ENCODE data around the gene GCNT4. TPM values are rescaled to one million over a fixed set of nuclear protein-coding genes. Genes with fewer than 3 reads are reported as not detected.

GCNT4 gene
- total RNA-seq, 1 experiment from 2014 or later, result 4.5 TPM

DNA sequence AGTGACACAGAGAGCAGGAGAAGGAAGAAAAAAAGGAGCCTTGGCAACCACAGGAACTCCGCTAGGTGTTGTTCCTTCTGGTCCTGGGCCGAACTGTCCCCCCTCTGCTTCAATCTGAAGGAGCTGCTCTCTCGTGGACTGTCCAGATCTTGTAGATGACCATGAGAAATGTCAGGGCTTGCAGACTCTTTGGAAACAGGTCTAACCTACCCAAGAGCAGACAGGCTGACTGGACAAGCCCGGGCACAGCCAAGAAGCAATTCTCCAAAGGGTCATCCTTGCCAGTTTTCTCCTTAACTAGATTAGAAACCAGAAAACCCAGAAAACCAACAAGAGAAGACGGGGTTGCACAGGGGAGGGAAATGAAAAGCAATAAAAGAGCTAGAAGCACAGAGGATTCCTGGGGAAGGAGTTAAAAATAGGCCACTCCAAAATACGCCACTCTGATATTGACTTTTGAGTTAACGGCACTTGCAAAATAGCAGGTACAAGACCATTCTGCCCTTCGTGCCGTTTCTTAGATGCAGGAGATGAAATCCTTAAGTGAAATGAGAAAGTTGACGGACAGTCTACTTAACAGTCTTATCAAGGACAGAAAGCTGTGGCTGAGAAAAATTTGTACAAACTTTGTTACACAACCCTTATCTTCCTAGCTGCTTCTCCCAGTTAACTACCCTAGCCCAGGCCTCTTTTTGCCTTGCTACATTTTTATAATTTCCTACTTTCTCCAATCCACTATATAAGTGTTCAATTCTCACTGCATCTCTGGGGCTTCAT, 5.8 kb downstream of the GCNT4 start:
- Mint-ChIP-seq H3K36me3 (ENCODE audit: insufficient read depth, unreplicated experiment) (peaks cover 9% of the 10 kb centered on the region), H3K27me3 (ENCODE audit: unreplicated experiment) (no peaks in the 10 kb centered on the region), H3K4me1 (ENCODE audit: low read depth, unreplicated experiment) (peaks cover 59% of the 10 kb centered on the region), H3K4me3 (ENCODE audit: low read depth, unreplicated experiment) (no peak overlapping the region), H3K9me3 (ENCODE audit: low read depth, unreplicated experiment) (no peaks in the 10 kb centered on the region), H3K27ac (ENCODE audit: unreplicated experiment) (no peak overlapping the region)
- no peak for DNase-seq
- TF ChIP-seq, protein P1, sequence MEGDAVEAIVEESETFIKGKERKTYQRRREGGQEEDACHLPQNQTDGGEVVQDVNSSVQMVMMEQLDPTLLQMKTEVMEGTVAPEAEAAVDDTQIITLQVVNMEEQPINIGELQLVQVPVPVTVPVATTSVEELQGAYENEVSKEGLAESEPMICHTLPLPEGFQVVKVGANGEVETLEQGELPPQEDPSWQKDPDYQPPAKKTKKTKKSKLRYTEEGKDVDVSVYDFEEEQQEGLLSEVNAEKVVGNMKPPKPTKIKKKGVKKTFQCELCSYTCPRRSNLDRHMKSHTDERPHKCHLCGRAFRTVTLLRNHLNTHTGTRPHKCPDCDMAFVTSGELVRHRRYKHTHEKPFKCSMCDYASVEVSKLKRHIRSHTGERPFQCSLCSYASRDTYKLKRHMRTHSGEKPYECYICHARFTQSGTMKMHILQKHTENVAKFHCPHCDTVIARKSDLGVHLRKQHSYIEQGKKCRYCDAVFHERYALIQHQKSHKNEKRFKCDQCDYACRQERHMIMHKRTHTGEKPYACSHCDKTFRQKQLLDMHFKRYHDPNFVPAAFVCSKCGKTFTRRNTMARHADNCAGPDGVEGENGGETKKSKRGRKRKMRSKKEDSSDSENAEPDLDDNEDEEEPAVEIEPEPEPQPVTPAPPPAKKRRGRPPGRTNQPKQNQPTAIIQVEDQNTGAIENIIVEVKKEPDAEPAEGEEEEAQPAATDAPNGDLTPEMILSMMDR (IDR thresholded peaks at IDR 0.05; ENCODE audit: unreplicated experiment), result no peak
- no TSS peak for BruUV-seq (replicated peaks)
- intact Hi-C loops (cut with micrococcal nuclease; ENCODE audit: unreplicated experiment), result no loop called here
- CTCF ChIA-PET, result interaction anchor here (0.6 kb wide), 1 partner anchor 121 kb away, joined by 8 read pairs; no protein-coding TSS in a partner anchor

DNA sequence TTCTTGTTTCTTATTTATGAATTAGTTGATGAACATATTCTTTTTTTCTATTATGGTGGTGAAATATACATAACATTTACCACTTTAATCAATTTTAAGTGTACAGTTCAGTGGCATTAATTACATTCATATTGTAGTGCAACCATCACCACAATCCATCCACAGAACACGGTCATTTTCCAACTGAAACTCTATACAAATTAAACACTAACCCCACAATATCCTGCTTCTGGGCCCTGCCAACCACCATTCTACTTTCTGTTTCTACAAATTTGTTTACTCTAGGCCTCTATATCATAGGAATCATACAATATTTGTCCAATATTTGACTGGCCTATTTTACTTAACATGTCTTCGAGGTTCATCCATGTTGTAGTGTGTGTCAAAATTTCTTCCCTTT, 7.3 kb downstream of the GCNT4 start:
- Mint-ChIP-seq H3K4me1 (ENCODE audit: low read depth, unreplicated experiment) (peaks cover 59% of the 10 kb centered on the region), H3K9me3 (ENCODE audit: low read depth, unreplicated experiment) (peaks cover 3% of the 10 kb centered on the region), H3K27ac (ENCODE audit: unreplicated experiment) (no peak overlapping the region), H3K27me3 (ENCODE audit: unreplicated experiment) (no peaks in the 10 kb centered on the region), H3K36me3 (ENCODE audit: insufficient read depth, unreplicated experiment) (peaks cover 8% of the 10 kb centered on the region), H3K4me3 (ENCODE audit: low read depth, unreplicated experiment) (no peak overlapping the region)
- DNase-seq, result no peak
- BruUV-seq (replicated peaks), result no TSS peak
- TF ChIP-seq, protein P1 (IDR thresholded peaks at IDR 0.05; ENCODE audit: unreplicated experiment), result no peak
- CTCF ChIA-PET, result interaction anchor here (0.7 kb wide), 1 partner anchor 92 kb away, joined by 3 read pairs; no protein-coding TSS in a partner anchor
- intact Hi-C loops (cut with micrococcal nuclease; ENCODE audit: unreplicated experiment), result no loop called here

DNA sequence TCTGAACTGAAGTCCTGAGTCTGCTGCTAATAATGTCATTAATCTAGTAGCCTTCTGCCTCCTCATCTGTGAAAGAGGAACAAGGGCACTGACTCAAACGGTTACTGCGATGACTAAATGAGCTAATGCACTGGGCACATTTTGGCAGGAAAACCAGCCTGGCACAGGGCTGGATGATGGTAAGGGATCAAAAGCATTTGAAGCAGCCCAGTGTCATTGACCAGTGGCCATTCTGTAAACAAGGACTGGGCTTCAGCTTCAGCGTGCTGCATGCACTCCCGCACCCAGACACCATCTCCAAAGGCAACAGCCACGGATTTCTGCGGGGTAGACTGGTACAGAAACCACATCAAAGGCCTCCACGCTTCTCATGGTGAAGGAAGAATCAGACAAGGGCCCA, 8.0 kb downstream of the GCNT4 start:
- DNase-seq, result no peak
- peaks cover 3% of the 10 kb centered on the region for H3K9me3 Mint-ChIP-seq (ENCODE audit: low read depth, unreplicated experiment)
- H3K27ac Mint-ChIP-seq (ENCODE audit: unreplicated experiment), result no peak overlapping the region
- peaks cover 59% of the 10 kb centered on the region for H3K4me1 Mint-ChIP-seq (ENCODE audit: low read depth, unreplicated experiment)
- peaks cover 9% of the 10 kb centered on the region for H3K36me3 Mint-ChIP-seq (ENCODE audit: insufficient read depth, unreplicated experiment)
- no peaks in the 10 kb centered on the region for H3K27me3 Mint-ChIP-seq (ENCODE audit: unreplicated experiment)
- TF ChIP-seq, protein P1 (IDR thresholded peaks at IDR 0.05; ENCODE audit: unreplicated experiment), result no peak
- BruUV-seq (replicated peaks), result no TSS peak
- intact Hi-C loops (cut with micrococcal nuclease; ENCODE audit: unreplicated experiment), result no loop called here
- CTCF ChIA-PET, result interaction anchor here (0.7 kb wide), 1 partner anchor 92 kb away, joined by 3 read pairs; no protein-coding TSS in a partner anchor
- H3K4me3 Mint-ChIP-seq (ENCODE audit: low read depth, unreplicated experiment), result no peak overlapping the region

DNA sequence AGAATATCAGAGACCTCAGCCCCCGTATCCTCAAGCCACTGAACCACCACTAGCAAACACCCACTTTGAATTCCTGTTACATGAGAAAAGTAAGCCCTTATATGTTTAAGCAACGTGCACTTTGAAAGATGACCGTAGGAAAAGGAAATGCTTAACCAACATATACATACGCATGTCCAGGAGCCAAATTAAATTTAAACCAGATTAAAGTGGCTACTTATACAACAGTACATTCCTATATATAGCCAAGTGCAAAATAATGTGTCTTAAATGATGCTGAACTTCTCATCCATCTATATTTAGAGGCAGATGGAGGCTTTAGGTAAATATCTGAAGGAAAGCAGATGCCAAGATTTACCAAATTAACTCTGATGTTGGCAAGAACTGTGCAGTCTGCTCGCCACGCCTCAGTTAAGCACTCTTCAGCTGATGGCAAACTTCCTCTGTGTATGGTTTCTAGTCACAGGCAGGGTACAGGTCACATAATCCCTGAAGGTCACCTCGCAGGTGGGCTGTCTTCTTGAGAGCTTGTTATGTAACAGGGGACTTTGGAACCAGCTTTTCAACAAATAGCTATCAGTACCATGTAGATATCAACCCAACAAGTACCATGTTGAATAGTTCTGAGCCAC, 8.6 kb downstream of the GCNT4 start:
- H3K36me3 Mint-ChIP-seq (ENCODE audit: insufficient read depth, unreplicated experiment), result peaks cover 9% of the 10 kb centered on the region
- CTCF ChIA-PET, result no interaction called here
- no TSS peak for BruUV-seq (replicated peaks)
- no peak overlapping the region for H3K4me3 Mint-ChIP-seq (ENCODE audit: low read depth, unreplicated experiment)
- DNase-seq, result no peak
- H3K27ac Mint-ChIP-seq (ENCODE audit: unreplicated experiment), result no peak overlapping the region
- no peaks in the 10 kb centered on the region for H3K27me3 Mint-ChIP-seq (ENCODE audit: unreplicated experiment)
- TF ChIP-seq, protein P1 (IDR thresholded peaks at IDR 0.05; ENCODE audit: unreplicated experiment), result no peak
- peaks cover 3% of the 10 kb centered on the region for H3K9me3 Mint-ChIP-seq (ENCODE audit: low read depth, unreplicated experiment)
- H3K4me1 Mint-ChIP-seq (ENCODE audit: low read depth, unreplicated experiment), result peaks cover 59% of the 10 kb centered on the region
- intact Hi-C loops (cut with micrococcal nuclease; ENCODE audit: unreplicated experiment), result no loop called here

Data from Calu3 (cell line).